ENCODE measurements around the gene SAMD11. TPM values are rescaled to one million over a fixed set of nuclear protein-coding genes. Genes with fewer than 3 reads are reported as not detected.

The SAMD11 gene
- total RNA-seq, 1 experiment from 2014 or later, result 2.3 TPM

DNA sequence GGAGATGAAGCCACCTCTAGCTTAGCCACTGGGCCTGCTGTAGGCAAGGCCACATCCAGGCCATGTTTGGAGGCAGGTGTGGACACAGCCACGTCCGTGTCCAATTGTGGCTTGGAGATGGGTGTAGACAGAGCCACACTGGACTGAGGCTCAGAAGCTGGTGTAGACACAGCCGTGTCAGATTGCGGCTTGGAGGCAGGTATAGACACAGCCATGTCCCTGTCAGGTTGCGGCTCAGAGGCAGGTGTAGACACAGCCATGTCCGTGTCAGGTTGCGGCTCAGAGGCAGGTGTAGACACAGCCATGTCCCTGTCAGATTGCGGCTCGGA is 56.0 kb downstream of the SAMD11 start:
- Mint-ChIP-seq H3K27me3 (ENCODE audit: low read depth) (peaks cover 27% of the 10 kb centered on the region), H3K9me3 (peaks cover 3% of the 10 kb centered on the region), H3K27ac (no peak overlapping the region), H3K4me3 (no peak overlapping the region), H3K4me1 (peaks cover 4% of the 10 kb centered on the region), H3K36me3 (peaks cover 3% of the 10 kb centered on the region; the same call in 1 of the 2 replicates)
- DNase-seq (ENCODE audit: low spot score) (no peak), ATAC-seq (no peak)
- ChIA-PET CTCF (interaction anchor here (1.1 to 2.5 kb wide), 3 partner anchors 22 to 84 kb away, joined by 4 to 12 read pairs (median 4); no protein-coding TSS in a partner anchor), POLR2A (no interaction called here)
- TF ChIP-seq, protein P1, sequence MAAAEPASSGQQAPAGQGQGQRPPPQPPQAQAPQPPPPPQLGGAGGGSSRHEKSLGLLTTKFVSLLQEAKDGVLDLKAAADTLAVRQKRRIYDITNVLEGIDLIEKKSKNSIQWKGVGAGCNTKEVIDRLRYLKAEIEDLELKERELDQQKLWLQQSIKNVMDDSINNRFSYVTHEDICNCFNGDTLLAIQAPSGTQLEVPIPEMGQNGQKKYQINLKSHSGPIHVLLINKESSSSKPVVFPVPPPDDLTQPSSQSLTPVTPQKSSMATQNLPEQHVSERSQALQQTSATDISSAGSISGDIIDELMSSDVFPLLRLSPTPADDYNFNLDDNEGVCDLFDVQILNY (CRISPR knock-in tag; IDR thresholded peaks at IDR 0.05), result no peak

DNA sequence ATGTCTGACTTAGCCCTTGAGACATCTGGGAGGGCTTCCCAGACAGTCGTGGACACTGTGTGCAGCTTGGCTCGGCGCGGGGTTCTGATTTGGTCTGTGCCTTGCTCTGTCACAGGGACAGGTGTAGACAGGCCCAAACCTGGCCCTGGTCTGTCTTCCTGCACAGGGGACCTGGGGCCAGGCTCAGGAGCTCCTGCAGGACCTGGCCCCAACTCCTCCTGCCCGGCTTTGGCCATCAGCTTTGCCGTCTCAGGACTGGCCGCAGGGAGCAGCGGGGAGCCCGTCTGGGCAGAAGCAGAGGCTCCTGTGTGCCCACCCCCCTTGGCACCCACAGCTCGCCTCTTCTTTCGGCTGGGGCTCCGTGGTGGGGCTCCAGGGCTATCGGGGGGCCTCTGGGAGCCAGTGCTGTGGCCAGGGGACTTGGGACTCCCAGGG is 56.4 kb downstream of the SAMD11 start:
- ATAC-seq, result no peak
- Mint-ChIP-seq H3K36me3 (peaks cover 3% of the 10 kb centered on the region; the same call in 1 of the 2 replicates), H3K9me3 (peaks cover 3% of the 10 kb centered on the region), H3K4me3 (no peak overlapping the region), H3K27me3 (ENCODE audit: low read depth) (peaks cover 28% of the 10 kb centered on the region), H3K4me1 (peaks cover 4% of the 10 kb centered on the region), H3K27ac (no peak overlapping the region)
- ChIA-PET CTCF (interaction anchor here (1.2 to 6.3 kb wide), 5 partner anchors 21 to 84 kb away, joined by 3 to 47 read pairs (median 4); partner anchors contain the start of gene HES4), POLR2A (no interaction called here)
- TF ChIP-seq, protein P2, sequence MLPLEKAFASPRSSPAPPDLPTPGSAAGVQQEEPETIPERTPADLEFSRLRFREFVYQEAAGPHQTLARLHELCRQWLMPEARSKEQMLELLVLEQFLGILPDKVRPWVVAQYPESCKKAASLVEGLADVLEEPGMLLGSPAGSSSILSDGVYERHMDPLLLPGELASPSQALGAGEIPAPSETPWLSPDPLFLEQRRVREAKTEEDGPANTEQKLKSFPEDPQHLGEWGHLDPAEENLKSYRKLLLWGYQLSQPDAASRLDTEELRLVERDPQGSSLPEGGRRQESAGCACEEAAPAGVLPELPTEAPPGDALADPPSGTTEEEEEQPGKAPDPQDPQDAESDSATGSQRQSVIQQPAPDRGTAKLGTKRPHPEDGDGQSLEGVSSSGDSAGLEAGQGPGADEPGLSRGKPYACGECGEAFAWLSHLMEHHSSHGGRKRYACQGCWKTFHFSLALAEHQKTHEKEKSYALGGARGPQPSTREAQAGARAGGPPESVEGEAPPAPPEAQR (CRISPR knock-in tag; IDR thresholded peaks at IDR 0.05), result no peak
- no peak for TF ChIP-seq ZNF423 (CRISPR knock-in tag; IDR thresholded peaks at IDR 0.05)
- no peak for TF ChIP-seq PRRX2 (CRISPR knock-in tag; IDR thresholded peaks at IDR 0.05)
- no peak for TF ChIP-seq ETV6 (CRISPR knock-in tag; IDR thresholded peaks at IDR 0.05)
- no peak for TF ChIP-seq ESRRA (CRISPR knock-in tag; IDR thresholded peaks at IDR 0.05; ENCODE audit: borderline replicate concordance)
- TF ChIP-seq, protein P3, sequence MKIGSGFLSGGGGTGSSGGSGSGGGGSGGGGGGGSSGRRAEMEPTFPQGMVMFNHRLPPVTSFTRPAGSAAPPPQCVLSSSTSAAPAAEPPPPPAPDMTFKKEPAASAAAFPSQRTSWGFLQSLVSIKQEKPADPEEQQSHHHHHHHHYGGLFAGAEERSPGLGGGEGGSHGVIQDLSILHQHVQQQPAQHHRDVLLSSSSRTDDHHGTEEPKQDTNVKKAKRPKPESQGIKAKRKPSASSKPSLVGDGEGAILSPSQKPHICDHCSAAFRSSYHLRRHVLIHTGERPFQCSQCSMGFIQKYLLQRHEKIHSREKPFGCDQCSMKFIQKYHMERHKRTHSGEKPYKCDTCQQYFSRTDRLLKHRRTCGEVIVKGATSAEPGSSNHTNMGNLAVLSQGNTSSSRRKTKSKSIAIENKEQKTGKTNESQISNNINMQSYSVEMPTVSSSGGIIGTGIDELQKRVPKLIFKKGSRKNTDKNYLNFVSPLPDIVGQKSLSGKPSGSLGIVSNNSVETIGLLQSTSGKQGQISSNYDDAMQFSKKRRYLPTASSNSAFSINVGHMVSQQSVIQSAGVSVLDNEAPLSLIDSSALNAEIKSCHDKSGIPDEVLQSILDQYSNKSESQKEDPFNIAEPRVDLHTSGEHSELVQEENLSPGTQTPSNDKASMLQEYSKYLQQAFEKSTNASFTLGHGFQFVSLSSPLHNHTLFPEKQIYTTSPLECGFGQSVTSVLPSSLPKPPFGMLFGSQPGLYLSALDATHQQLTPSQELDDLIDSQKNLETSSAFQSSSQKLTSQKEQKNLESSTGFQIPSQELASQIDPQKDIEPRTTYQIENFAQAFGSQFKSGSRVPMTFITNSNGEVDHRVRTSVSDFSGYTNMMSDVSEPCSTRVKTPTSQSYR (CRISPR knock-in tag; IDR thresholded peaks at IDR 0.05), result no peak
- no peak for TF ChIP-seq ZNF121 (CRISPR knock-in tag; IDR thresholded peaks at IDR 0.05)
- TF ChIP-seq, protein P4, sequence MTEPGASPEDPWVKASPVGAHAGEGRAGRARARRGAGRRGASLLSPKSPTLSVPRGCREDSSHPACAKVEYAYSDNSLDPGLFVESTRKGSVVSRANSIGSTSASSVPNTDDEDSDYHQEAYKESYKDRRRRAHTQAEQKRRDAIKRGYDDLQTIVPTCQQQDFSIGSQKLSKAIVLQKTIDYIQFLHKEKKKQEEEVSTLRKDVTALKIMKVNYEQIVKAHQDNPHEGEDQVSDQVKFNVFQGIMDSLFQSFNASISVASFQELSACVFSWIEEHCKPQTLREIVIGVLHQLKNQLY (CRISPR knock-in tag; IDR thresholded peaks at IDR 0.05), result no peak
- TF ChIP-seq, protein P5, sequence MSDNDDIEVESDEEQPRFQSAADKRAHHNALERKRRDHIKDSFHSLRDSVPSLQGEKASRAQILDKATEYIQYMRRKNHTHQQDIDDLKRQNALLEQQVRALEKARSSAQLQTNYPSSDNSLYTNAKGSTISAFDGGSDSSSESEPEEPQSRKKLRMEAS (CRISPR knock-in tag; IDR thresholded peaks at IDR 0.05), result no peak
- TF ChIP-seq ZNF138 (CRISPR knock-in tag; conservative IDR thresholded peaks at IDR 0.05), result no peak
- TF ChIP-seq, protein P6, sequence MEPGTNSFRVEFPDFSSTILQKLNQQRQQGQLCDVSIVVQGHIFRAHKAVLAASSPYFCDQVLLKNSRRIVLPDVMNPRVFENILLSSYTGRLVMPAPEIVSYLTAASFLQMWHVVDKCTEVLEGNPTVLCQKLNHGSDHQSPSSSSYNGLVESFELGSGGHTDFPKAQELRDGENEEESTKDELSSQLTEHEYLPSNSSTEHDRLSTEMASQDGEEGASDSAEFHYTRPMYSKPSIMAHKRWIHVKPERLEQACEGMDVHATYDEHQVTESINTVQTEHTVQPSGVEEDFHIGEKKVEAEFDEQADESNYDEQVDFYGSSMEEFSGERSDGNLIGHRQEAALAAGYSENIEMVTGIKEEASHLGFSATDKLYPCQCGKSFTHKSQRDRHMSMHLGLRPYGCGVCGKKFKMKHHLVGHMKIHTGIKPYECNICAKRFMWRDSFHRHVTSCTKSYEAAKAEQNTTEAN (CRISPR knock-in tag; IDR thresholded peaks at IDR 0.05), result no peak
- no peak for TF ChIP-seq FOXP1 (CRISPR knock-in tag; IDR thresholded peaks at IDR 0.05; ENCODE audit: borderline replicate concordance)
- no peak for TF ChIP-seq ZNF396 (CRISPR knock-in tag; IDR thresholded peaks at IDR 0.05; ENCODE audit: borderline replicate concordance)
- DNase-seq (ENCODE audit: low spot score), result no peak
